Hematopoietic multipotent progenitor cell treated with erythropoietin and hydrocortisone succinate and interleukin-3 and kit ligand, for 6 days (in vitro differentiated cells): ENCODE results near the gene SLIT1.
"Not testable (repeated sequence)": the region's sequence is repeated elsewhere in the genome, so short reads cannot be mapped to it uniquely, and the experiment has no call there.

Experiments
- DNase-seq: peaks from one replicate; pipeline ENCODE4 v3.0.0-alpha.2; 2015

SLIT1 gene

GRCh38 chr10:97039538-97040247 lies 146.1 kb downstream of the SLIT1 start:
- DNase-seq, result no peak

GRCh38 chr10:97038688-97039087 lies 147.1 kb downstream of the SLIT1 start:
- DNase-seq, result no peak

DNA sequence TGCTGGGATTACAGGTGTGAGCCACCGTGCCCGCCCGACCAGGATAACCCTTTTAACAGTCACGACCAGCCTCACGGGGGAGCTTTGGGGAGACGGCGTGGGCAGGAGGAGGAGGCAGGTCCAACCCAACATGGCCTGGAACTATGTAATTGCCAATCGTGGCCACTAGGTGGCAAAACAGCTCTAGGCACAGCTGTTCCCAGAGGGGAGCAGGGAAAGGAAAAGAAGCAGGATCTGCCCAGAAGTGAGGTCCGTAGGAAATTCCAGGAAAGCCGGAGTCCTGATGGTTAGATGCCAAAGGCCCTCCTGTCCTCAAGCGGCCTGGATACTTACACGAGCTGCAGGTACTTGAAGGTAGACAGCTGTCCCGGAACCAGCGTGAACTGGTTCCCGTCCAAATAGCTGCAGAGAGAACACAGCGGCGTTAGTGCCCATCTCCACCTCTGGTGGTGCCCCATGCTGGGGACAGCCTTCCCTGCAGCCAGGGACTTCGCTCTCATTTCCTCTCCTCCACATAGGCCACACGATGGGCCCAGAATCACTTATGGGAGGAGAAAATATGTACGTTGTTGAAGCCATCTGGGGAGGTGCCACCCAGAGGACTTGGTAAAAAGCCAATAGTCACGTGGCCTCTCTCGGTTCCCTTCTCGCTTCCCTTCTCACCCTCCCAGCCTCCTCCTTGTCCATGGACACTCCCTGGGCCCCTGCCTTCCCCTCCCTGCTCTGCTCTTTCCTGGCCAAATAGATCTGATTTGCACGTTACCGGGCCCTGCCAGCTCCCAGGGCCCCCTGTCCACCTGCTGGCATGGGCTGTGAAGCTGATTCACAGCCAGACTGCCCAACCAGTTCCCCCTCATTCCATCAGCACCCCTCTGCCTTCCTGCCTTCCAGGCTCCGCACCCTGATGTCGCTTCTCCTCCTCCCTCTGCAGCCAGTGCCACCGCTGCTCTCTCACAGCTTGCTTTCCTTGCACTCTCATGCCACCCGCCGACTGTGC lies 148.1 kb downstream of the SLIT1 start:
- peak; percentile 86 for DNase-seq

DNA sequence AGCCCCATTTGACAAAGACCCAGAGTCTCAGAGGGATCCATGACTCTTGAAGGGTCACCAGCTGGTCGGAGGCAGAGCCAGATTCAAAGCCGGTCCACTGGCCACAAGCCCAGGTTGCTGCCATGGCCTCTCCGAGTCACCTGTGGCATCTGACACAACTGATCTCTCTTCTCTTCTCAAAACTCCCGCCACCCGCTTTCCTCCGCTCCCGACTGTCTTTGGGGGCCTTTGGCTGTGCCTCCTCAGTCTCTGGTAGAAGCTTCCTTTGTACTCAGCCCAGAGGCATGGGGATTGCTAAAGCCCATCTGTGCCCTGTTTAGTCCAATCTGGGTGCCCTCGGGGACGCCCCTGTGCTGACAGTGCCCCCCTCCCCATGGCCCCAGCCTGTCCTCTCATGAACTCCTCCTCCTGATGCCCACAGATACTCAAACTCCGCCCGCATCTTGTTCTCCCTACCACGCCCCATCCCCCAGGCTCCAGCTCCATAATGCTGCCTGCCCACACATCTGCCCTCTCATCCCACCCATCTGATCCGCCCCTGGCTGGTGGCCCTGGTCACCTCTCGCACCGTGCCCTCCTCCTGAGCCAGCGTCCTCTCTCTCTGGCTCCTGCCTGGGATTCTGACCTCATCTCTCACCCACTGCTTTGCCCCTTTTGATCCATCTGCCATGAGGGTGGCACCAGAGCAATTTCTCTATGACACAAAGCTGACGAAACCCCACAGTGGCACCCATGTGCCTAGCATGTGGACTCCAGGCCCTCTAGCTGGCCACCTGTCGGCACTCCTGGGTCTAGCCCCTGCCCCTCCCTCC lies 150.6 kb downstream of the SLIT1 start:
- DNase-seq, result peak; percentile 11

GRCh38 chr10:97034301-97034700 lies 151.5 kb downstream of the SLIT1 start:
- DNase-seq, result no peak

DNA sequence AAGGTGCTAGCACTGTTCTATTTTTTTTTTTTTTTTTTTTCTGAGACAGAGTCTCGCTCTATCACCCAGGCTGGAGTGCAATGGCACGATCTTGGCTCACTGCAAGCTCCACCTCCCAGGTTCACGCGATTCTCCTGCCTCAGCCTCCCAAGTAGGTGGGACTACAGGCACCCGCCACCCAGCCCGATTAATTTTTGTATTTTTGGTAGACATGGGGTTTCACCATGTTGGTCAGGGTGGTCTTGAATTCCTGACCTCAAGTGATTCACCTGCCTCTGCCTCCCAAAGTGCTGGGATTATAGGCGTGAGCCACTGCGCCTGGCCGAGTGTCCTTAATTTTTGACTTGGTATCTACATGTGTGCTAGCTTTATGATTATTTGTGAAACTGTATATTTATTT lies 151.9 kb downstream of the SLIT1 start:
- DNase-seq, result not testable (repeated sequence)

- no peak for DNase-seq
Observed at GRCh38 chr10:97032624-97033023, 153.1 kb downstream of the SLIT1 start.

DNA sequence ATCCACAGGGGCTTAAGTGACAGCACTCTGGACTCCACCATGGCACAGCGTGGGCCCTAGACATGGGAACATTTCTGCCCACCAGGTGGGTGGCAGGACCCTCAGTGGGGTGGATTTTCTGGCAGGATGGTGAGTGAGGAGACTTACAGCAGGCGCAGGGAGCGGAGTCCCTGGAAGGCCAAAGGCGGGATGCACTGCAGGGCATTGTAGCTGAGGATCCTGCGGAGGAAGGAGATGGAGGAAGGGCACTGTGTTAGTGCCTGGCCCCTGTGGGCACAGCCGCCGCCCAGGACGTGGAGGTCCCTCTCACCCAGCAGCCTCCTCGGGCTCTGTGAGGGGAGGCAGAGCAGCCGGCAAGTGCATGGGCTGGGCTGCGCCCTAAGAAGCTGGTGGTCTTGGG lies 154.3 kb downstream of the SLIT1 start:
- DNase-seq, result no peak

DNA sequence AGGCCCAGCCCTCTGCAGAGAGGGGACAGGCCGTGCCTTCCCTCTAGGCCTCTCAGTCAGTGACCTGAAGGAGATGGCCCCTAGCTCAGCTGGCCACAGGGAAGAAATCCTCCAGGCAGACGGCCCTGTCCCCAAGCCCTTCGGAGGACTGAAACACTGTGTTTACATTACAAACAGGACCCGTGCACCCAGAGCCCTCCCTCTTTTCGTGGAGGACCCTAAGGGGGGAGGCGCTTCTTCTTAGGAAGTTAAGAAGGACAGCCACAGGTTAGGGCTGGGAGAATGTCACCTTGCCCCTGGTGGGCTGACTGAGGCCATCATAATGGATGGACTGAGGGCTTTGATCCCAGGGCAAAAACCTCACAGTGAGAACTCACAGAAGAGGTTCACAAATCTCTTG lies 154.9 kb downstream of the SLIT1 start:
- no peak for DNase-seq

DNA sequence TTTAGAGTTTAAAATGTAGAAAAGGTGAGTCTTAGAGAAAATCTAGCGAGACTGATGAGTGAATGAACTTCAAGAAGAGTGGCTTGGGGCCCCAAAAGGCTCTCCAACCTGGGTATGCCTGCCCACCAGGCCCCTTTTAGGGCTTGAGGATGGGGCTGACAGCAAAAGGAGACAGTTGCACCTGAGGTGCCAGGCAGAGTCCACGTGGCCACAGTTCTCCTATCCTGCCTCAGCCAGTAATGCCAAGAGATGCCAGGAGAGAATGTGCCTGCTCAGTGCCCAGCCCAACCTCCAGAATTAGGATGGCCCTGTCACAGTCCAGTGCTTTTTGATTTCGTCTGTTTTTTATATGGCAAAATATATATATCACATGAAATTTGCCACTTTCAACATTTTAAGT lies 156.5 kb downstream of the SLIT1 start:
- DNase-seq, result no peak

- DNase-seq, result no peak
Observed at GRCh38 chr10:97028832-97029178, 157.0 kb downstream of the SLIT1 start.

- no peak for DNase-seq
Observed at GRCh38 chr10:97028126-97028831, 157.5 kb downstream of the SLIT1 start.

DNA sequence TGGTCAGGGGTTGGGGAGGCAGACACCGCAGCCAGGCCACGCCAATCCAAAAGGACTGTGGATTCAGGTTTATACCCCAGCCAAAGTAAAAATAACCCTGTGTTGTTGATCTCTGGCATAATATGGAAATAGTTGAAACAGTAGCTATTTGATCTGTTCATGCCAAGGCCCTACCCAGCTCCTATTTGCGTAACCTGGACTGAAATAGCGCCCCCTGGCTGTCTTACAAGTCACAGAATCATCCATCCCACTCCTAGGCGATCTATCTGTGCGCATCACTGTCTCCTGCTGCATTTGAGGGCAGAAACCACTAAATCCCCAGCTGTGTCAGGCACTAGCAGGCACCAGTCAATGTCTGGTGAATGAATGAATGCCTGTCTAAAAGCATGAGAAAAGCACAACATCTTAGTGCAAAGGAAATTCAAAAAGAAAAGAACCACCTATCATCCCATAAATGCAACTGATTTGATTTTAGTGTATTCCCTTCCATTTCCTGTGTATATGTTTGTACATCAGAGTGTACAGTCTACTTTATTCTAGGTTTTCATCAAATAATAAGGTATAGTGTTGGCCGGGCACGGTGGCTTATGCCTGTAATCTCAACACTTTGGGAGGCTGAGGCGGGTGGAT lies 160.0 kb downstream of the SLIT1 start:
- peak; percentile 84 for DNase-seq

DNA sequence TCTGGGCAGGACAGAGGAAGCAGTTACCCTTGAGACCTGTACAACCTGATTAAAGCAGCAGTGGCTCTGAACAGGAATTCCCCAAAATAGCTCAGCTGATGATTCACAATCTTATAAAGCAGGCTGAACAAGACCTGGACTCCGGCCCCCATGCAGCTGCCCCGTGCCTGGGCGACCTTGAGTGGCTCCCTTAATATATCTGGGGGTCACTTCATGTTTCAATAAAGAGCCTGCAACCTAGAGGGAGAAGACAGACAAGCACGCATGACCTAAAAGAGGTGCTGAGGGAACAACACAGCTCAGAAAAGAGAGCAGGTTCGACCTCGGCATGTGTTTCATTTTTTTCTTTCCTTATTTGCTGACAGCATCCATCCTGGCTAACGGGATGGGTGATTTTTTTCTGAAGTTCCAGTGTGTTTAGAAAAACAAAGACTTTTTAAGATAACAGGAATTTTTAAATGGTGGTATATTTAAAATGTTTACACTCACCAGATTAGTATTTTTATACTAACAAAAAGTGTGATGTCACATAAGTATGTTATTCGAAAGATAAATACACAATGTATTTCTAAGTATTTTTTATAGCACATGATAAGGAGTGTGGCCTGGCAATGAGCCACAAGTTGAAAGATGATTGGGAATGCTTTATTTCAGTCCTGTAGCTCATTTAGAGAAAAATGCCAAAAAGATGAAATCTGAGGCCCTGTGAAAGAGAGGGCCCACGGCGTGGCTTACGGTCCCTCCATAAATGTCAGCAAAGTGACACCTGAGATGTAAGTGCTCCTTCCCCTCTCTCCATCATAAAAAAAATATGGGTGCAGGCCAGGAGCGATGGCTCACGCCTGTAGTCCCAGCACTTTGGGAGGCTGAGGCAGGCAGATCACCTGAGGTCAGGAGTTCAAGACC lies 161.3 kb downstream of the SLIT1 start:
- peak; percentile 40 for DNase-seq

- no peak for DNase-seq
Observed at GRCh38 chr10:97023401-97024167, 162.2 kb downstream of the SLIT1 start.

- no peak for DNase-seq
Observed at GRCh38 chr10:97022616-97023015, 163.1 kb downstream of the SLIT1 start.

DNA sequence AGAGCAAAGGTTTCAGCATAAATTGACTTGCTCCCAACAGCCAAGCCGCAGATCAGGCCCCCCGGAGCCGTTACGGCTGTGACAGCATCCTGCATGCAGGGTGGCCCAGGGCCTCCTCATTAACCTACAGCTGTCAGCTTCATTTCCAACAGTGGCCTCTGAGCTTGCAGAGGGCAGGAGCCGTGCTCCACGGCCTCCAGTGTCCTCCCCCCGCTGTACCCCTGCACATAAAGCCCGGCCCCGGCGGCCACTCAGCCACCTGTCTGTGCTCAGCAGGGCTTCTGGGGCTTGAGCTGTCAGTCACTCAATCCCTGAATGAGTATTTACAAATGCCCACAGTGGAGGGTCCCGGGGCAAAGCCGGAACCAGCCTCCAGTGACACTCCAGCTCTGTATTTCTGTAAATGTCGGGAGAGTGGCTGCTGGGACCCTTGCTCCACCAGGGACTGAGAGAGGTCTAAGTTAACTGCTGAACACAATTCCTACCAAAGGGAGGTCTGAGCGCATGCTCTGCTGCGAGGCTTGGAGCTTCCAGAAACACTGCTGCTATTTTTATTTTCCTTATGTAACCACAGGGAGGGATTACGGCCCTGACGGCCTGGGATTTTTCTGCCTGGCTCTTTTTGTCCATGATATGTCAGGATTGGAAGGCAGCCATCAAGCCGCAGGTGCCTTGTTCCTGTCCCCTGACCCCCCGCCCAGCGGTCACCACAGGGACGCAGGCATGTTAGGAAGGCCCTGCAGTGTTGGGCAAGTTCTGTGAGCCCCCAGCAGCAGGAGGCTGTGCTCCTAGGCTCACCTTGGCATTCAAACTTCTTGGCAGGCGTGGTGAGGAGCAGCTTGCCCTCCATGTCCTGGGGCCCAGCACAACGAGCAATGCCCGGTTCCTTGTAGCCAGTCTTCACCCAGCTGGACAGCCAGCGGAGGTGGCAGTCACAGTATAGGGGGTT lies 165.0 kb downstream of the SLIT1 start:
- no peak for DNase-seq

DNA sequence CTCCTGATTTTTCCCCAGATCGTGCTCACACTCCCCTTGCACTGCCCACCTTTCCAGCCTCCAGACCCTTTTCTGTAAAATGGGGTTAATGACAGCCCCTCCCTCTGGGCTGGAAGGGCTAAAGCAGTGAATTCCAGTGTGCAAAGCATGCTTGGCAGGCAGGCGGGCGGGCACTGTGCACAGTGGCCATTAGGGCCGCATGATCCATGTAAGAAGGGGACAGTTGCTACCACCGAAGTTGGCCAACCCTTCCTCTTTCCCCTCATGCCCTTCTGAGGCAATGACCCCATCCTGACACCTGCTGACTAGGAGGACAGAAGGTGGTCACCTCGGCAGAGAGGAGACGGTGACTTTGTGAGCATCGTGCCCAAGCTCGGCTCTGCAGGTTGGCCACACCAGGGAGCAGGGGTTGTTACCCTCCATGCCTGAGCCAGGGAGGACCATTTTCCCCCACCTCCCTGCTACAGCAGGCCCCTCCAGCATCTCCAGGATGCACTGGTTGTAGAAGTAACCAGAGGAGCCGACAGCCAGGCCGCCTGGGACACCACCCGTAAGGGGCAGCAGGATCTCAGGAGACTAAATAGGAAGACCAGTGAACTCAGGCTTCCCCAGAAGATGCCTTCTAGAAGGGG lies 166.4 kb downstream of the SLIT1 start:
- no peak for DNase-seq
